Peyer's patch (tissue), 4 donors: ENCODE results near the gene SRSF1.

Experiments used
- POLR2A ChIP-seq, 2 donors: fragments of 450-650 bp; IDR thresholded peaks; one replicate each; pipeline ENCODE4 v1.5.1; 2017; ENCODE audit warnings: antibody characterized with exemption in 2 of 2, mild to moderate bottlenecking in 2 of 2, moderate library complexity in 2 of 2
- TF ChIP-seq, protein P1 (sequence below), 6 experiments: fragments of 450-650 bp in 4 of 6; fragments of 200-600 bp in 2 of 6; sonication (generic) in 1 of 6; IDR thresholded peaks; one replicate each; pipeline ENCODE4 v1.5.1; 2017 to 2019; ENCODE audit warnings: antibody characterized with exemption in 6 of 6, mild to moderate bottlenecking in 3 of 6, moderate library complexity in 1 of 6

DNA sequence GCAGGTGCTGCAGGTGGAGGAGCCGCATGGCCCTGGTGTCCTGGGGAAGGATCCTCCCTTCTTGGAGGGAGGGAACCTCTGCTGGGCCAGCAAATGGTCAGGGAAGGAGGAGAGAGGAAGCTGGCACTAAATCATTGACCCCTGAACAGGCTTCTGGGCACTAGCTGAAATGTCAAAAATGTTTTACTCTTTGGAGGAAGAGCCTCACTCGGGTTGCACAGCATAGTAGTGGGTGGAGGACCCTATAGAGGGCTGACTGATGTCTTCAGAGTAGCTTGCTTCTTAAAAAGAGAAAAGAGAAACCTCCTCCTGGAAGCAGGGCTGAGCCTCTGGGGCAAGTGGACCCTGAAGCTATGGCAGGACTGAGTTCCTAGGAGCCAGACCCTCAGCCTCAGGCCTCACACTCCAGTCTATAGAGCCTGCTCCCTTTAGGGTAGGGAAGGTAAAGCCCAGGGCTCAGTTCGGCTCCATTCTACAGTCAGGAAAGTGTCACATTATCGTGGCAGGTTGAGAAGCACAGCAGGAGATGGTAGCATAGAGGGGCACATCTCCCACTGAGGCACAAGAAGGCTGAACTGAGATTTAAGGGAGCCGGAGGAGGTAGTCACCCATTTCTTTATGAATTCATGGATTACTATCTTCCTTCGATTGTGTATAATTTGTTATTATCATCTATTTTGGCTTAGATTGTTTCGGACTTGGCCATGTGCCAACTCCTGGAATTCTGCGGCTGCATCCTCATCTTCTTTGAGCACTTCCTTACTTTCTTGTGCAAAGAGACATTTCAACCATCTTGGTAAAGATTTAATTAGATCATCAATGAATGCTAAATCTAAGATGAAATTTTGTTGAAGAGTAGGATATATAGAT, 44.5 kb downstream of the SRSF1 start:
- TF ChIP-seq, protein P1, sequence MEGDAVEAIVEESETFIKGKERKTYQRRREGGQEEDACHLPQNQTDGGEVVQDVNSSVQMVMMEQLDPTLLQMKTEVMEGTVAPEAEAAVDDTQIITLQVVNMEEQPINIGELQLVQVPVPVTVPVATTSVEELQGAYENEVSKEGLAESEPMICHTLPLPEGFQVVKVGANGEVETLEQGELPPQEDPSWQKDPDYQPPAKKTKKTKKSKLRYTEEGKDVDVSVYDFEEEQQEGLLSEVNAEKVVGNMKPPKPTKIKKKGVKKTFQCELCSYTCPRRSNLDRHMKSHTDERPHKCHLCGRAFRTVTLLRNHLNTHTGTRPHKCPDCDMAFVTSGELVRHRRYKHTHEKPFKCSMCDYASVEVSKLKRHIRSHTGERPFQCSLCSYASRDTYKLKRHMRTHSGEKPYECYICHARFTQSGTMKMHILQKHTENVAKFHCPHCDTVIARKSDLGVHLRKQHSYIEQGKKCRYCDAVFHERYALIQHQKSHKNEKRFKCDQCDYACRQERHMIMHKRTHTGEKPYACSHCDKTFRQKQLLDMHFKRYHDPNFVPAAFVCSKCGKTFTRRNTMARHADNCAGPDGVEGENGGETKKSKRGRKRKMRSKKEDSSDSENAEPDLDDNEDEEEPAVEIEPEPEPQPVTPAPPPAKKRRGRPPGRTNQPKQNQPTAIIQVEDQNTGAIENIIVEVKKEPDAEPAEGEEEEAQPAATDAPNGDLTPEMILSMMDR (IDR thresholded peaks at IDR 0.05) = no peak
- TF ChIP-seq POLR2A (IDR thresholded peaks at IDR 0.05) = no peak
